ENCODE results near the gene RASA2.

Gene RASA2, protein sequence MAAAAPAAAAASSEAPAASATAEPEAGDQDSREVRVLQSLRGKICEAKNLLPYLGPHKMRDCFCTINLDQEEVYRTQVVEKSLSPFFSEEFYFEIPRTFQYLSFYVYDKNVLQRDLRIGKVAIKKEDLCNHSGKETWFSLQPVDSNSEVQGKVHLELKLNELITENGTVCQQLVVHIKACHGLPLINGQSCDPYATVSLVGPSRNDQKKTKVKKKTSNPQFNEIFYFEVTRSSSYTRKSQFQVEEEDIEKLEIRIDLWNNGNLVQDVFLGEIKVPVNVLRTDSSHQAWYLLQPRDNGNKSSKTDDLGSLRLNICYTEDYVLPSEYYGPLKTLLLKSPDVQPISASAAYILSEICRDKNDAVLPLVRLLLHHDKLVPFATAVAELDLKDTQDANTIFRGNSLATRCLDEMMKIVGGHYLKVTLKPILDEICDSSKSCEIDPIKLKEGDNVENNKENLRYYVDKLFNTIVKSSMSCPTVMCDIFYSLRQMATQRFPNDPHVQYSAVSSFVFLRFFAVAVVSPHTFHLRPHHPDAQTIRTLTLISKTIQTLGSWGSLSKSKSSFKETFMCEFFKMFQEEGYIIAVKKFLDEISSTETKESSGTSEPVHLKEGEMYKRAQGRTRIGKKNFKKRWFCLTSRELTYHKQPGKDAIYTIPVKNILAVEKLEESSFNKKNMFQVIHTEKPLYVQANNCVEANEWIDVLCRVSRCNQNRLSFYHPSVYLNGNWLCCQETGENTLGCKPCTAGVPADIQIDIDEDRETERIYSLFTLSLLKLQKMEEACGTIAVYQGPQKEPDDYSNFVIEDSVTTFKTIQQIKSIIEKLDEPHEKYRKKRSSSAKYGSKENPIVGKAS

DNA sequence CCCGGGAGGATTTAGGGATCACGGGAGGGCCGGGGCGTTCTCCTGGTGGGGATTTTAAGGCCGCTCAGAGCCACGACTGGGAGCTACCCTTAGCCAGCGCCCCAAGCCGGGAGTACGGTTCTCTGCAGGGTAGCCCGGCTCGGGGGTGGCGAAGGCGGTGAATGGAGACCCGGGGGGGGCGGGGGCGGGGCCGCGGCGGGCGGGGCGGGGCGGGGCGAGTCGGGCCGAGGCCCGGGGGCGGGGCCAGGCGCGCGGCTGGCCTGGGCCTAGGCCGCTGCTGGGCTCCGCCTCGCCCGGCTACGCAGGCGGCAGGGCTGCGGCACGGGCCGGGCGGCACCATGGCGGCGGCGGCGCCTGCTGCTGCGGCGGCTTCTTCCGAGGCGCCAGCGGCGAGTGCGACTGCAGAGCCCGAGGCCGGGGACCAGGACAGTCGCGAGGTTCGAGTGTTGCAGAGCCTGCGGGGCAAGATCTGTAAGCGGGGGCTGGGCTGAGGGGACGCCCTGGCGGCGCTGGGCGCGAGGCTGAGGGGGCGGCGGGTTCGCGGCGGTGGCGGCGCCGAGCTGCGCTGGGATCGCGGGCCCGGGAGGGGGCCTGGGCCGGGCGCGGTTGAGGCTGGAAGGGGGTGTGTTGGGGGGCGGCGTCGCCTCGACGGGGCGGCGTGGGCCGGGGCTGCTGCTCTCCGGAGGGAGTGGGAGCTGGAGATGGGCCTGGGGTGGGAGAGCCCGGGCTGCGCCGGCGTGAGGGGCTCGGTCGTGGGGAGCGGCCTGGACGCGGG lies at the start of gene RASA2:
Gene RASA2 (plus strand): TSS at position 282 of the 775 bp plus-strand sequence. CDS start 57 bp downstream, at position 339.
- peak in 13 of 14 donors; percentile 17 to 83 (median 65) for DNase-seq

DNA sequence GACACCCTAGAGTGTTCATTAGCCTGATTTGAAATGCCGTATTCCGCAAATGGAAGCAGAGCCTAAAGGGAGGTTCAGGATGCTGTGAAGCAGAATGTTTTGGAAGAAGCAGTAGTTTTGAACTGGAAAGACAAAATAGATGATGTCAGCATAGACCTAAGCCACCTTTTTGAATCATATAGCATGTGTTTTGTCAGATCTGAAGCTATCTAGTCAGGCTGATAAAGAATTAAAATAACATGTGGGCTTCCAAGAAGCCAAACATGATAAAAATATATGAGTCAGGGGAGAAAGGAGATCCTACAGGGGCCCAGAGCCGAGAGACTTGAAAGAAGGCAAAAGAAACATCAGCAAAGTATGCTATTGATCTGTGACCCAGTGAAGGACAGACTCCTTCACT lies 47.2 kb upstream of the RASA2 start:
- no peak for DNase-seq

DNA sequence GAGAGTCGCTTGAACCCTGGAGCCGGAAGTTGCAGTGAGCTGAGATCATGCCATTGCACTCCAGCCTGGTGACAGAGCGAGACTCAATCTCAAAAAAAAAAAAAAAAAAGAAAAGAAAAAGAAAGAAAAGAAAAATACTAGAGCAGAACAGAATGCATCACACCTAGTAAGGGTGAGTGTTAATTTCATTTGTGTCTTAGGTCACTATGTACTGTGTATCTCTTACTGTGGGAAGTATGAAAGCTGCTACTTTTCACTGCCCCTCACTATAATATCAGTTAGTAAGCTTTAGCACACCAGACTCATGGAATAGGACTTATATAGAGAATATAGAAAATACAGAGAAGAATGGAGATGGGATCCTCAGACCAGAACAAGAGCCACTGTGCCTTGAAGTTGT lies 45.9 kb upstream of the RASA2 start:
- no peak for DNase-seq

DNA sequence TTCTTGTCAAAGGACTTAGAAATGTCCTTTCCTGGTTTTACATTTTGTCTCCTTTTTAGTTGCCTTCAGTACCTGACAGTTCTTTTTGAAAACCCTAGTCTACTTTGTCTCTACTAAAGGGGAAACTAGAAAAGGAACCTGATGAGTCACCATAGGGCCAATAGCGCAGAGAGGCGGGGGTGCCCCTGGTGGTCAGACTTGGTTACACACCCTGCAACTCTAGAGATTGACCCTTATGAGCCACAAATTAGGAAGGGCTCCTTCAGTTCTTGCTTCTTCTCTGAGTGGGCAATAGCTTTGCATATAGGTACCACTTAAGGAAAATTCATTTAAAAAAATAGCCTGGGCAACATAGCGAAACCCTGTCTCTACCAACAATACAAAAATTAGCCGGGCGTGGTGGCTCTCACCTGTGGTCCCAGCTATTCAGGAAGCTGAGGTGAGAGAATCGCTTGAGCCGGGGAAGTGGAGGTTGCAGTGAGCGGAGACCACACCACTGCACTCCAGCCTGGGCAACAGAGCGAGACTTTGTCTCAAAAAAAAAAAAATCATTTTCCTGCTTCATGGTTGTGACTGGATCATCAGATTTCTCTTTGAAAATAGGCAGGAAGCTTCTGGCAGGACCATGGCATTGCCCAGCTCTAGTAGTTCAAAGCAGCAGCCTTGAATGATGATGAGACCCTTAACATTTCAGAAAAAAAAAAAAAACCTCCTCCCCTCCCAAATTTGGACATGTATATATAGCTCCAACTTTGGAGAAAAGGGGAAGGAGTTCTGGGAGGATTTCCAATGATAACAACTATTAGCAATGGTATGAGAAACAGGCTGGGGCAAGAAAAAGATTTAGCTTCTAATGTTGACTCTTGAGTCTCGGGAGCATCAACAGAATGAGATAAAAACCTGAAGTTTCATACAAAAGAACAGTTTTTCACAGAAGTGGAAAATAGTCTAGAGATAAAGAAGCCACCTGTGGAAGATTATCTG lies 45.2 kb upstream of the RASA2 start:
- peak in 7 of 14 donors; percentile 10 to 42 (median 32) for DNase-seq

DNA sequence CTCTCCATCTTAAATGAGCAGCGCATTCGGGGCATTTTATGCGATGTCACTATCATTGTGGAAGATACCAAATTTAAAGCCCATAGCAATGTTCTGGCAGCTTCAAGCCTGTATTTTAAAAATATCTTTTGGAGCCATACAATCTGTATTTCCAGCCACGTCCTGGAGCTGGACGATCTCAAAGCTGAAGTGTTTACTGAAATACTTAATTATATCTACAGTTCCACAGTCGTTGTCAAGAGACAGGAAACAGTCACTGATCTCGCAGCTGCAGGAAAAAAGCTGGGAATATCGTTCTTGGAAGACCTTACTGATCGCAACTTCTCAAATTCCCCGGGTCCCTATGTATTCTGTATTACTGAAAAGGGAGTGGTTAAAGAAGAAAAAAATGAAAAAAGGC lies 44.4 kb upstream of the RASA2 start:
- no peak for DNase-seq

DNA sequence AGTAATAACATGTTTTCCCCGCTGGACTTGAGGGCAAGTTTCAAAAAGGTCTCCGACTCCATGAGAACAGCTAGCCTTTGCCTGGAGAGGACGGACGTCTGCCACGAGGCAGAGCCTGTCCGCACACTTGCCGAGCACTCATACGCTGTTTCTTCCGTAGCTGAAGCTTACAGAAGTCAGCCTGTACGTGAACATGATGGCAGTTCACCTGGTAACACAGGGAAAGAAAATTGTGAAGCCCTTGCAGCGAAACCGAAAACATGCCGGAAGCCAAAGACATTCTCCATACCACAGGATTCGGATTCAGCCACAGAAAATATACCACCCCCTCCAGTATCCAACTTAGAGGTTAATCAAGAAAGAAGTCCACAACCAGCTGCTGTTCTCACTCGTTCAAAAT lies 43.9 kb upstream of the RASA2 start:
- DNase-seq: no peak

DNA sequence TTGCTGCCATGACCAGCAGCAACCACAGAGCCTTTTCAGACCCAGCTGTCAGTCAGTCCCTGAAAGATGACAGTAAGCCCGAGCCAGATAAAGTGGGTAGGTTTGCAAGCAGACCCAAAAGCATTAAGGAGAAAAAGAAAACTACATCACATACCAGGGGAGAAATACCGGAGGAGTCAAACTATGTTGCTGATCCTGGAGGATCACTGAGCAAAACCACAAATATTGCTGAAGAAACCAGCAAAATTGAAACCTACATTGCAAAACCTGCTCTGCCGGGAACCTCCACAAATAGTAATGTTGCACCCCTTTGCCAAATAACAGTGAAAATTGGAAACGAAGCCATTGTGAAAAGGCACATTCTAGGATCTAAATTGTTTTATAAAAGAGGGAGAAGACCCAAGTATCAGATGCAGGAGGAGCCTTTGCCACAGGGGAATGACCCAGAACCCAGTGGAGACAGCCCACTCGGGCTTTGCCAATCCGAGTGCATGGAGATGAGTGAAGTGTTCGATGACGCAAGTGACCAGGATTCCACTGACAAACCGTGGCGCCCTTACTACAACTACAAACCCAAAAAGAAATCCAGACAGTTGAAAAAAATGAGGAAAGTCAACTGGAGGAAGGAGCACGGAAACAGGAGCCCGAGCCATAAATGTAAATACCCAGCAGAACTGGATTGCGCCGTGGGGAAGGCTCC lies 42.1 kb upstream of the RASA2 start:
- DNase-seq: no peak

DNA sequence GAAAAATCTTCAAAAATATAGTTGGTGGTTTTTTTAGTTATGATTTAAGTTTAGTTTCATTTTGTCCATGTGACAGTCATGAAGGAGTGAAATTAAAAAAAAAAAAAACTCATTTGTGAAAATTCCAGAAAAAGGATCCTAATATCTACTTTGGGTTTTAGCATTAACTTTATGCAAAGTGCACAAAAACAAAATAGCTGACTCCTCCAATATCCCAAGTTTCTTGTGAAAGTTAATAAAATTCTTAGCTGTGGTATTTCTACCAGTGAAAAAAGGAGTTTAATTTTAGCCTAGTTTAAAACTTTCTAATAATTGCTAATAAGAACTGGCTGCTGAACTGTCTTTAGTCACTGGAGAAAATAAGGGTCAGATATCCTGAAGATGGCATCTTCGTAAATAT lies 40.8 kb upstream of the RASA2 start:
- DNase-seq: no peak

DNA sequence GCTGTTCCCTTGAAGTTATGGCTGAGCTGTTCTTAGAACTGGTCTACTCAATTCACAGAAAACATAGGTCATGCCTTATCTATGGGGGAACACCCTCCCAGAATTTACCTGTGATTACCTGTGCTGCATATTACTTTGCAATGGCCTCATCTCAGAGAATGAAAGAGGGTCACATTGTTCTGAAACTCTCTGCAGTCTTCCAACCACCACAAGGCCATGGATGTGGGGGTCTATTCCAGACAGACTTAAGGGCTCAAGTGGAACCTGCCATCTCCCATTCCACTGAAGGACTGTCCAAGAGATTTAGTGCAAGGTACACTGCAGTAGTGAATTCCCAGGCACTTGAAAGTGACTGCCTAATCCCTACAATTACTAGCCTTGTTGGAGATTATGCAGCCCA lies 40.1 kb upstream of the RASA2 start:
- no peak for DNase-seq

DNA sequence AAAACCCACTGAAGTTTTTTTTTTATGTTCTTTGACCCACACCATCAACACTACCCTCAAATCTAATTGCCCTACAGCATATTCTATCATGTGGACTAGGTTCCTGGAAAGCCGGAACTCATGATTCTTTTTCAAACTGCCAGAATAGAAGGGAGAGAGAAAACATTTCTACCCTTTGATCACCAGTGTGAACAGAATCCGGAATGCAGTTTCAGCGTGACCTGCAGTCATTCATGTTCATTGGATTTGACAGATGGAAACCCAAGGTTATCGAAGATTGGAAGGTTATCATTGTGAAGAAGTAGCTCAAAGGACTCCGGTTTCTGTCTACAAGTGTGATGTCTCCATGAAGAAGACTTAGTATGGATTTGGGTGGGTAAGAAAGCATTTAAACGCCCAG lies 39.4 kb upstream of the RASA2 start:
- DNase-seq: no peak

DNA sequence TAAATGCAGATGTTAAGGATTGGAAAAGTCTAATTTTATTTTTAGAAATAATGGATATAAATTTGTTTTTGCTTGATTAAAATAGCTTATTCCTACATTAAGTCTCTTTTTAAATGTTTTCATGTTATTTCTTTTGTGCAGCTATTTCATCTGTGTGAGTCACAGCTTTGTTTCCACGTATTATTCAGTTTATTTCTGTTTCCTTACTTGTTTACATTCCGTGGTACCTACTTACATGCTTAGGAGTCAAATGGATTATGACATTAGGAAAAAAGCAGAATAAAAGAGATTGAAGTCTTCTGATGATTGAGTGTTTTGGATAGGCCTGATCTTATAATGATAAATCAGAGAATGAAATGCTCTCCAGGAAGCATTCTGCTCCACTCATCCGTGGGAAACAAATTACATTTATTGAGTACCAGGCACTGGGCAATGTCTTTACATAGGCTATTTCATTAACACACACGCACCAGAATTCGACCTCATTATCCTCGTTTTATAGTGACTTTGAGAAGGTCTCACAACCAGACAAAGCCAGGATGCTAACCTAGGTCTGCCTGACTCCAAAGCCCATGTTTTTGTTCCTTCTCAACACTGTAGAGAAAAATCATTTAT lies 38.1 kb upstream of the RASA2 start:
- no peak for DNase-seq

DNA sequence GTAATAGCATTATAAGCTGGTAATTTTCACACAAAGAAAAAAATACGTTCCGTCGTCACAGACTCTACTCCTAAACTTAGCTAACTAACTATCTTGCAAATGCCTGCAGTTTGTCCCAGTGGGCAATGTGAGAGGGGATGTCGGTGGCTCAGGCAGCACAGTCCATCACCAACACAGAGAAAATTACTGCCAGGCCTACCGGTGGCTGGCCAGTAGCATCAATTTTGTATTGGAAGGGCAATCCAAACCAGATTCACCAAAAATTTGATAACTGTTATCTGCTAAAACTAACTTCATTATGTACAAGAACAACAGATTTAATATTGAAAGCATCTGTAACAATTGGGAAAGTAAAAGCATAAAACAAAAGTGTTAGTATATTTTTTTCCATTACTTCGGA lies 37.4 kb upstream of the RASA2 start:
- no peak for DNase-seq

DNA sequence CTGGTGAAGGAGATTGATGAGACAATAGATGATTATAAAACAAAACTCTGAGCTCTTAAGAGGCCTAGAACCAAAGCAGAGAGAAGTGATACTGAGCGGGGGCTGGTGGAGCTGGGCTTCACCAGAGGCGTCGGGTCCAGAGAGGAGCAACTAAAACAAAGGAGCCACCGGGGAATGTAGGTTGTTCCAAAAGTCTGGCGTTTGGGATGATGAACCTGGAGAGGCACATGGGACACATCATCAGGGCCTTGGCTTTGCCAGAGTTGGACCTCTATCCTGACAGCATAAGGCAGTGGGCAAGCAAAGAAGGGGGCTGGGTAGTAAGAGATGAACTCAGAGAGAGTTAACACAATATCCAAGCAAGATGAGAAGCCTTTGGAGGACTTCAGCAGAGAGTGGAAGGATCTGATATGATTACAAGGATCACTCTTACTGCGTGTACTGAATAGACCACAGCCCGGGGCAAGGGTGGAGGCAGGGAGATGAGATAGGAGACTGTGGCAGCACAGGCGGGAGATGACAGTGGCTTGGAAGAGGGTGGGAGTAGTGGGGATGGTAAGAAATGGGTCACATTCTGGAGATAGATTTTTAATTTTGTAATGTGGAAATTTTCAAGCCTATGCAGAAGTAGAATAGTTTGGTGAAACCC lies 36.0 kb upstream of the RASA2 start:
- DNase-seq: no peak

DNA sequence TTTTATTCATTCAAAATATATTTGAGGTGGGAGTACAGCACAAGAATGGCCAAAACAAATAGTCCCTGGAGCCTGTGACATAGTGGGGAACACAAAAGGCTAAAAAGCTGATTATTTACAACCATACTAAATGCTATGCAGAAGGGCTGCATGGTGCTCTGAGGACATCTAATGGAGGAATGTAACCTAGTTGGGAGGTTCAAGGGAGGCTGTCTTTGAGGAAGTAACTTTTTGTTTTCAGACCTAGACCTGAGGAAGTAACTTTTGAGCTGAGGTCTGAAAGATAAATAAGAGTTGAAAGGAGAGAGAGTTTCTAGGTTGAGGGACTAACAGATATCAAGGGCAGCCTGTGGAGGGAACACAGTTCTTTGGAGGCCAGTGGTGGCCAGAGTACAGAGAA lies 34.8 kb upstream of the RASA2 start:
- peak in 3 of 14 donors; percentile 13 to 26 (median 22) for DNase-seq

DNA sequence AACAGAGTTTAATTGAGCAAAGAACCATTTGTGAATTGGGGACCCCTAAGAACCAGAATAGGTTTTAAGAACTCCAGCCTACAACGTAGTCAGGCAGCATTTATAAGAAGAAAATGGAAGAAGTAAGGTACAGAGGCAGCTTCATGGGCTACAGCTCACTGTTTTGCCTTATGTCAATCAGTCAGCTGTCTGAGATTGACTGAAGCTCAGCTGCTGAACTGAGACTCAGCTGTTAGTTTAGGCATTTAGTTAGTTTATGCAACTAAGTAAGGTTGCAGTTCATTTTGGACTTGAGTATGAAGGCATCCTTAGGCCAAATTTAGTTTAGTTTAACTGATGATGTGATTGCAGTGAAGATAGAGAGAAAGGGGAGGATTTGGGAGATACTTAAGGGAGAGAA lies 34.1 kb upstream of the RASA2 start:
- no peak for DNase-seq

DNA sequence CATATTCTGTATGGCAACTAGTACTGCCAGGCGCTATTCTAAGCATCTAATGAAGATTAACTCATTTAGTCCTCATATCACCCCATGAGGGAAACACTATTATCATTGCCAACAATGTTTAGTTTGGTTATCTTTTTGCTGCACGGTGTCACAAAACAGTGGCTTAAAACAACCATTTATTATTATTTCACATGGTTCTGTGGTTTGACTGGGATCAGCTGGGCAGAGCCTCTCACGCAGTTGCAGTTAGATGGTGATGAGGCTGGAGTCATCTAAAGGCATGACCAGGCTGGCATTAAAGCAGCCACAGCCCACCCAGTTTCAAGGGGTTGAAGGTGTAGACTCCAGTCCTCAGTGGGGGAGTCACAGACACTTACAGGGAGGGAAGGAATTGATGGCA lies 32.8 kb upstream of the RASA2 start:
- DNase-seq: no peak

DNA sequence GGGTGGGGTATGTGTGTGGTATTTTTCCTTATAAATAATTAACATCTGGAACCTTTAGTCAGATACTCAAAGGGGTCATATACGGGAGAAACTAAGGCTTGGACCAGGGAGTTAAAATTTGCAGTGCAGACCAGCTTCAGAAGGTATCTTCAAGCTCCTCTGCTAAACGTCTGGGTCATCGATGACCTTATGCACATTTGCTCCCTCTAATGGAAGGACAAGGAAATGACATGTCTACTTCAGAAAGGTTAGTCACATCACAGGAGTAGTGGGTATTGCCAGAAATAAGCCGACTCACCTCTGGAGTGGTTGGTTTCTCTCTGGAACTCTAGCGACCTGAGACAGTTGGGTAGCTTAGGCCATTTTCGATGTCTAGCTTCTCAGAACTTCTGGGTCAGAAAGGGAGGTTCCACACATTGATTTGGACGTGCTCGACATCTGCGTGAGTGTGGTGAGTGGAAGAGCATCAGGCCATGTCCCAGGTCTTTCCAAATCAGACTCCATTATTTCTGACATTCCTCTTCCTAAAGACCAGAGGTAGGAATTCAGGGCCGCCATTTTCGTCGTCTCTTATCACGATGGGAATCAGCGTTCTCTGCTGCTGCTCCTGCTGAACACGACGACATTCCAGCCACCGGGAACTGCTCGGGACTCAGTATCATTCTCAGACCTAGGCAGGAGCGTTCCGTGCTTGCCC lies 31.8 kb upstream of the RASA2 start:
- peak in 1 of 14 donors; percentile 48 for DNase-seq

DNA sequence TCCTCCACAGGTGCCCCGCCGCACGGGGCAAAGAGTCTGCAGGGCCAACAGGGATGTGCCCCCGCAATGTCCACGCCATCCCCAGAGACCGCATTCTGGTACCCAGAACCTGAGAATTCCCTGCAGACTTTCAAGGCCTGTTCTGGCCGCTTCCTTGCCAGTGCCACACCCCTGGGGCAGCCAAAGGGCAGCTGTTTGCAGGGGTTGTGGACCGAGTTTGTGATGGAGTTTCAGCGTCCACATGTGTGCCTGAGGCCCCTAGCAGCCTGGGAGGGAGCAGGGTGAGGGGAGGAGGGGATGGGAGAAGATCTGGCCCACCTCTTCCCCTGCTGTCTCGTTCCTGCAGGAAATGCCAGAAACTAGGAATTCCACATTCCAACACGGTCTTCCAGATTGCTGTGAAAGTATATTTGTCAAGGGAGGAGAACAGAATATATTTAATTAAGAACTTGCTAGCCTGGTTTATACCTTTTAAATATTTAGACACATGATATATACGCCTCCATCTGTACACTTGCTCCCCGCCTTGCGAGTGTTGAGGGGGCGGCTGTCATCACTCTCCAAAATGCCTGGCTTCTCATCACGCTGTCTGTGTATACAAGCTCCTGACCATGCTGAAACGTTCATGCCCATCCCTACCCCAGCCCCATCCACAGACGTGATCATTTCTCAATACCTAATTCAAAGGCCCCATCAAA lies 31.1 kb upstream of the RASA2 start:
- DNase-seq: no peak

DNA sequence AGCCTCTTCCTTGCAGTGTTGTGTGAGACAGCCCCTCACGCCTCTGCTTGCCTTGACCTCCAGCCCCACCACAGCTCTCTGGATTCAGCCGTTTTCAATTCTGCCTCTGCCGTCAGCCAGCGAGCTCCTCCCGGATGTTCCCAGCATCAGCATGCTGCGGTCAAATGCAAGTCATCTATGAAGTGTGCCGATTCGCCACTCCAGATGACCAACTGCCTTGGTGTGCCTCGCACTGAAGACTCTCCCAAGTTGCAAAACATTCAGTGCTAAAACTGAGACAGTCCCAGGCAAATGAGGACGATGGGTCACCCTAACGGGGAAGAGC lies 30.6 kb upstream of the RASA2 start:
- no peak for DNase-seq

Measured in C1 segment of cervical spinal cord (tissue), 14 donors.